Activated CD8-positive, alpha-beta T cell treated with anti-CD3 and anti-CD28 coated beads, Interleukin-2, amount 10 ng/mL, durations not matched to agents 7 days and 5 days (primary cell): ENCODE data around the gene NUP214. TPM values are rescaled to one million over a fixed set of nuclear protein-coding genes. Genes with fewer than 3 reads are reported as not detected.
"Not testable (repeated sequence)": the region's sequence is repeated elsewhere in the genome, so short reads cannot be mapped to it uniquely, and the experiment has no call there.

Experiments used
- ATAC-seq: fragments of 150-1000 bp; cut with Tn5 transposase; one replicate; pipeline ENCODE4 v1.10.0; 2021; ENCODE audit warnings: moderate library complexity
- CTCF ChIA-PET: fragments of 350-600 bp; sonication (Branson Sonifier 250); formaldehyde crosslinking; loops from one replicate; lab custom pipeline; 2021; ENCODE audit warnings: antibody characterized with exemption; lab: Charles Lee
- POLR2A ChIA-PET: fragments of 350-600 bp; sonication (Branson Sonifier 250); formaldehyde crosslinking; loops from one replicate; lab custom pipeline; 2021; ENCODE audit warnings: antibody characterized with exemption; lab: Charles Lee
- DNase-seq: peaks from one replicate; pipeline ENCODE4 v3.0.0-alpha.2; 2020
- H3K27ac Mint-ChIP-seq: one replicate; pipeline ENCODE4 v1.8.0; 2021; ENCODE audit warnings: mild to moderate bottlenecking, mixed read lengths
- H3K27me3 Mint-ChIP-seq: one replicate; pipeline ENCODE4 v1.8.0; 2021; ENCODE audit warnings: low read depth, mixed read lengths
- H3K36me3 Mint-ChIP-seq: one replicate; pipeline ENCODE4 v1.8.0; 2021; ENCODE audit warnings: low read depth, mixed read lengths
- H3K4me1 Mint-ChIP-seq: one replicate; pipeline ENCODE4 v1.8.0; 2021; ENCODE audit warnings: low read depth, mixed read lengths
- H3K4me3 Mint-ChIP-seq: one replicate; pipeline ENCODE4 v1.8.0; 2021; ENCODE audit warnings: mild to moderate bottlenecking, mixed read lengths
- H3K9me3 Mint-ChIP-seq: one replicate; pipeline ENCODE4 v1.8.0; 2022; ENCODE audit warnings: mixed read lengths; ENCODE audit not compliant: insufficient read depth
- total RNA-seq, 2 experiments: library from RNA; stranded (reverse); gene quantifications; one replicate each; pipeline ENCODE4 v1.2.3, GENCODE V29; 2021

The NUP214 gene
- total RNA-seq, 2 experiments from 2014 or later = 61.3 to 63.5 TPM

DNA sequence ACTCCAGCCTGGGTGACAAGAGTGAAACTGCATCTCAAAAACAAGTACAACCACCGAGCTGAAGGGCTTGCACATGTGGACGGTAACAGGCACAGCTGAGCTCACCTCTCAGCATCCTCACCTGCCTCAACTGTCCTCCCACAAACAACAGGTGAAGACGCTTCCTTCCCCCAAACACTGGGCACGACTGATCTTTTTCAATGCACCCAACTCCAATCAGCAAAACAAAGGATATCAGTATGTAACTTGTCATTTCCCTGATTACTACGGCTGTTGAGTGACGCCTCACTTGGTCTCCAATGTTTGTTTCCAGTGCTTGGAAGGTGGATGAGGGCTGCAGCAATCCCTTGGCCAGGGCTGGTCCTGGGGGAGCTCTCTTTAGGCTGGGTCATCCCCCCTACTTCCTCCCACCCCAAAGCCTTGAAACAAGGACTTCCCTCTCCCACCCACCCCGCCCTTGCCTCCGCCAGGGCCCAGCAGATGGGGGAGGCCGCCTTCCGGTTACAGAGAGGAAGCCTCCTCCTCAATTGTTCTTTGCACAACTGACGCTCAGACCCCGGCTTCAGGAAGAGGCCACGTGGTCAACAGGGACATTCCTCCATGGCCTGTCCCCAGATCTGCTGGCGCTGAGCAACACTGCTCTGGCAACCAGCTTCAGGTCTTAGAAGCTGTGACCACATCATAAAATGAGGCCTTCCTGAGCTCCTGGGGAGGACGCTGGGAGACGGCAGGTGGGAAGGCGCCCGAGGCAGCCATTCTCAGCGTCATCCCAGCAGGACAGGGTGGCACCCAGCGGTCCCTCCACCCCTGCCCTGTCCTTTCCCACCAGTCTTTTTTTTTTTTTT lies 145.0 kb downstream of the NUP214 start:
- Mint-ChIP-seq H3K9me3 (no peaks in the 10 kb centered on the region), H3K36me3 (peaks cover 80% of the 10 kb centered on the region), H3K4me3 (peak overlapping the region; percentile 99), H3K27me3 (no peaks in the 10 kb centered on the region), H3K27ac (peak overlapping the region; percentile 99), H3K4me1 (peaks cover 59% of the 10 kb centered on the region)
- ChIA-PET POLR2A (interaction anchor here (0.8 to 11.6 kb wide), 5 partner anchors 8 to 145 kb away, joined by 3 to 330 read pairs (median 9); partner anchors contain the start of gene NUP214), CTCF (interaction anchor here (0.8 to 11.6 kb wide), 6 partner anchors 16 to 93 kb away, joined by 4 to 163 read pairs (median 12); no protein-coding TSS in a partner anchor)
- ATAC-seq (peak; percentile 16), DNase-seq (peak; percentile 71)

GRCh38 chr9:131271016-131271273 lies 145.6 kb downstream of the NUP214 start:
- CTCF ChIA-PET = interaction anchor here (2.4 to 11.6 kb wide), 4 partner anchors 17 to 93 kb away, joined by 10 to 163 read pairs (median 18); no protein-coding TSS in a partner anchor
- POLR2A ChIA-PET = interaction anchor here (0.8 to 11.6 kb wide), 4 partner anchors 15 to 89 kb away, joined by 3 to 330 read pairs (median 6); no protein-coding TSS in a partner anchor
- not testable (repeated sequence) for DNase-seq, ATAC-seq, H3K27me3 Mint-ChIP-seq, H3K9me3 Mint-ChIP-seq
- Mint-ChIP-seq H3K4me3 (peak overlapping the region; percentile 99), H3K27ac (peak overlapping the region; percentile 99), H3K4me1 (peaks cover 54% of the 10 kb centered on the region), H3K36me3 (peaks cover 85% of the 10 kb centered on the region)

DNA sequence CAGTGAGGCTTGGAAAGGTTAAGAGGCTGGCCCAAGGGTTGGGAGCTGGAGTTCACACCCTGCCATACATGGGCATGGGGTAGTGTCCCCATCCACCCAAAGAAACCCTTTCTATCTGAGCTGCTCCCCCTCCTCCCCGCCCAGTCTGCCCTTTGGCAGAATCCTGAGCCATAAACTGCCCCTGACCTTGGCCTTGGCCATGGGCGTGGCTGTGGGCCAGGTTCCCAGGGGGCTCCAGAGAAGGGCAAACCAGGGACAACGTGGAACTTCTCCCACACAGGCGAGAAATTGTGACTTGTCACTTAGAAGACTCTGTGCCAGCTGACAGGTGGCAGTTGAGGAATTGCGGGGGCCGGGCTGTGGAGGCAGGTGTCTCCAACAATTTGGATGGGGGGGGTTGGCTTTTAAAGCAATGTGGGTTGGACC lies 146.1 kb downstream of the NUP214 start:
- Mint-ChIP-seq H3K27me3 (no peaks in the 10 kb centered on the region), H3K36me3 (peaks cover 84% of the 10 kb centered on the region), H3K27ac (peak overlapping the region; percentile 99), H3K9me3 (no peaks in the 10 kb centered on the region), H3K4me1 (peaks cover 48% of the 10 kb centered on the region), H3K4me3 (peak overlapping the region; percentile 99)
- DNase-seq (no peak), ATAC-seq (no peak)
- CTCF ChIA-PET = interaction anchor here (2.4 to 11.6 kb wide), 4 partner anchors 17 to 94 kb away, joined by 10 to 163 read pairs (median 18); no protein-coding TSS in a partner anchor
- POLR2A ChIA-PET = interaction anchor here (0.9 to 11.6 kb wide), 4 partner anchors 15 to 65 kb away, joined by 3 to 330 read pairs (median 6); no protein-coding TSS in a partner anchor

DNA sequence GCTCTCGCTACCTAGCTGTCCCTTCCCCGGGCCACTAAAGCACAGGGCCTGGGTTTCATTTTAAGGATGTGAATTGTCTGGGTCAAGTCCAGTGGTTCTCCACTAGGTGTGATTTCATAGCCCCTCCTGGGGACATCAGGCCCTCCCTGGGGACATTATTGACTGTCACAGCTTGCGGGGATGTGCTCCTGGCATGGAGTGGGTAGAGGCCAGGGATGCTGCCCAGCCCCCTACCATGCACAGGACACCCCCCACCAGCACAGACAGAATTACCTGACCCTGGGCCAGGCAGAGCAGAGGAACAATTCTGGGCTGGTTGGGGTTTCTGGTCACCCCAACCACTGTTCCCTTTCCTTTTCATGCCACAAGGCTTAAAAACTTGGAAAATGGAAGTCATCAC lies 146.8 kb downstream of the NUP214 start:
- CTCF ChIA-PET = interaction anchor here (1.3 to 11.6 kb wide), 4 partner anchors 18 to 95 kb away, joined by 3 to 163 read pairs (median 18); no protein-coding TSS in a partner anchor
- DNase-seq = no peak
- Mint-ChIP-seq H3K4me1 (peaks cover 41% of the 10 kb centered on the region), H3K27ac (peak overlapping the region; percentile 99), H3K9me3 (no peaks in the 10 kb centered on the region), H3K36me3 (peaks cover 77% of the 10 kb centered on the region), H3K27me3 (no peaks in the 10 kb centered on the region), H3K4me3 (peak overlapping the region; percentile 99)
- ATAC-seq = no peak
- POLR2A ChIA-PET = interaction anchor here (0.8 to 11.6 kb wide), 4 partner anchors 16 to 96 kb away, joined by 3 to 330 read pairs (median 4); no protein-coding TSS in a partner anchor

DNA sequence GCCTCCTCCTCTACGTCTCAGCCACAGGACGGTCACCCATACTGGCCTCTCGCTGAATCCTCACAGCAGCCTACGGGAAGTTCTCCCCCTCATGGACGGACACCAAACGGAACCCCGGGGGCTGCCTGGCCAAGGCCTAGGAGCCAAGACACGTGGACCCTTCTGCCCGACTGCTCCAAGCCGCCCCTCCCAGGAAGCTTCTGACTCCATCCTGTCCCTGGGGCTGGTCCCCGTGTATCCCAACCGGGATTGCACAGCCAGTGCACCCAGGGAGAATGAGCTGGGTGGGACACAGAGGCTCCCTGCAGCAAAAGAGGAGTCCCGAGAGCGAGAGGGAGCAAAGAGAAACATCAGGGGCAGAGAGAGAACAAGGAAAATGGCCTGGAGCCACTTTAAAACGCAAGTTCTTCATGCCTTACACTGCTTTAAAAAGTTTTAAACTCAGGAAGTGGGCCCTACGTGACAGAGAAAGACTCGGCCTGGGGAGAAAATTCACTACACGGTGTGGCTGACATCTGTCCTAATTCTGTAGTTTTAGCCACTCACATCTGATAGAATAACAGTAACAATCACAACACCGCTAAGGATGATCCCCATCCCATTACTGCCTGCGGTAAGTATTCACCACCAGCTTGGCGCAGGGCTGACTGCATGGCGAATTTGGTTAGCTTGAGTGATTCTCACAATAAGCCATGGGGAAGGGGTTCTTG lies 147.9 kb downstream of the NUP214 start:
- DNase-seq (peak; percentile 49), ATAC-seq (no peak)
- Mint-ChIP-seq H3K27me3 (no peaks in the 10 kb centered on the region), H3K4me1 (peaks cover 37% of the 10 kb centered on the region), H3K27ac (peak overlapping the region; percentile 99), H3K4me3 (peak overlapping the region; percentile 99), H3K9me3 (no peaks in the 10 kb centered on the region), H3K36me3 (peaks cover 75% of the 10 kb centered on the region)
- ChIA-PET POLR2A (interaction anchor here (0.6 to 11.6 kb wide), 5 partner anchors 10 to 97 kb away, joined by 3 to 330 read pairs (median 6); no protein-coding TSS in a partner anchor), CTCF (interaction anchor here (1.0 to 11.6 kb wide), 4 partner anchors 19 to 96 kb away, joined by 3 to 163 read pairs (median 13); no protein-coding TSS in a partner anchor)

DNA sequence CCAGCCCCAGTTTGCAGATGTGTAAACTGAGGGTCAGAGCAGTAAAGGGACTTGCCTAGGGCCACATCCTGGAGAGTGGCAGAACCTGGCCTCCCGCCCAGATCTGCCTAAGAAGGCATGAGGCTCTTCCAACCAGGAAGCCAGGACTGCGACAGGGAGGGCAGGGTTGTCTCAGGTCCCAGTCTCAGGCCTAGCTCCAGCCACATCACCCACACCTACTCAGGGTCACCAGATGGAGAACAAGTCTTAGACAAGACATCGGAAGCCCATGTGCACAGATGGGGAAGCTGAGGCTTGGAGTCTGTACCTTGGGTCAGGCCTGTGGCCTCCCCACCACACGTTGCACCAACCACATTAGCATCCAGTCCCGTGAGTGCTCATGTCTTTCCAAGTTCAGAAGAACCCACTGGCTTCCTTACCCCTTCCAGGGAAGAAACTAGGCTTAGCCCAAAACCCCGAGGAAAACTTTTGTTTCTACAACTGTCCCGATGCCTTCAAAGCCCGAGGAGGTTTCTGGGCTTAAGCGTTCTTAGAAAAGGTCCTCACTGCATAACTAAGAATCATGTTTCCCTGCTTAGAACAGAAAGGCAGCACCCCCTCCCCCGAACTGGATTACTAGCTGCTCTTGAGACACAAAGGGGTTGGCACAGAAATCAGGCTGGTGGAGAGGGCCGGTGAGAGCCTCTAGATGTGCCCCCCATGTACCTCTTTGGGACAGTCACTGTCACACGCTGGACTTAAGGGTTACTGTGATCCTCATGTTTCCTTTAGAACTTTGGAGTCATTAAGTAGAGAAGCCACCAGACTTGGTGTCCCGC lies 148.7 kb downstream of the NUP214 start:
- Mint-ChIP-seq H3K36me3 (peaks cover 70% of the 10 kb centered on the region), H3K27me3 (no peaks in the 10 kb centered on the region), H3K4me3 (peak overlapping the region; percentile 99), H3K9me3 (no peaks in the 10 kb centered on the region), H3K4me1 (peaks cover 42% of the 10 kb centered on the region), H3K27ac (peak overlapping the region; percentile 99)
- peak; percentile 51 for DNase-seq
- no peak for ATAC-seq
- CTCF ChIA-PET = interaction anchor here (0.9 to 11.6 kb wide), 7 partner anchors 8 to 128 kb away, joined by 3 to 163 read pairs (median 4); no protein-coding TSS in a partner anchor
- POLR2A ChIA-PET = interaction anchor here (0.6 to 11.6 kb wide), 5 partner anchors 8 to 37 kb away, joined by 3 to 330 read pairs (median 4); no protein-coding TSS in a partner anchor

- H3K9me3 Mint-ChIP-seq = no peaks in the 10 kb centered on the region
- H3K4me3 Mint-ChIP-seq = peak overlapping the region; percentile 99
- ChIA-PET POLR2A (interaction anchor here (0.6 to 11.6 kb wide), 6 partner anchors 8 to 121 kb away, joined by 3 to 330 read pairs (median 11); no protein-coding TSS in a partner anchor), CTCF (interaction anchor here (0.9 to 11.6 kb wide), 5 partner anchors 8 to 129 kb away, joined by 3 to 163 read pairs (median 4); no protein-coding TSS in a partner anchor)
- H3K27ac Mint-ChIP-seq = peak overlapping the region; percentile 99
- peaks cover 63% of the 10 kb centered on the region for H3K36me3 Mint-ChIP-seq
- H3K27me3 Mint-ChIP-seq = no peaks in the 10 kb centered on the region
- DNase-seq (peak; percentile 53), ATAC-seq (no peak)
- H3K4me1 Mint-ChIP-seq = peaks cover 43% of the 10 kb centered on the region
Observed at GRCh38 chr9:131274674-131275331, 149.4 kb downstream of the NUP214 start.

GRCh38 chr9:131275332-131276093 lies 150.1 kb downstream of the NUP214 start:
- Mint-ChIP-seq H3K4me1 (peaks cover 38% of the 10 kb centered on the region), H3K4me3 (peak overlapping the region; percentile 99), H3K27ac (peak overlapping the region; percentile 99), H3K36me3 (peaks cover 60% of the 10 kb centered on the region), H3K9me3 (no peaks in the 10 kb centered on the region), H3K27me3 (no peaks in the 10 kb centered on the region)
- DNase-seq (peak; percentile 48), ATAC-seq (no peak)
- CTCF ChIA-PET = interaction anchor here (0.9 to 11.6 kb wide), 5 partner anchors 8 to 130 kb away, joined by 3 to 163 read pairs (median 6); no protein-coding TSS in a partner anchor
- POLR2A ChIA-PET = interaction anchor here (0.6 to 11.6 kb wide), 5 partner anchors 8 to 121 kb away, joined by 3 to 330 read pairs (median 18); no protein-coding TSS in a partner anchor

GRCh38 chr9:131276094-131276888 lies 150.9 kb downstream of the NUP214 start, which contains the start of gene FAM78A:
FAM78A (minus strand) TSS chr9:131276510; CDS start chr9:131276179, 331 bp downstream.
- Mint-ChIP-seq H3K9me3 (no peaks in the 10 kb centered on the region), H3K27me3 (peaks cover 4% of the 10 kb centered on the region), H3K36me3 (peaks cover 52% of the 10 kb centered on the region), H3K4me3 (peak within 1 kb of the TSS; percentile 99), H3K4me1 (peaks cover 30% of the 10 kb centered on the region), H3K27ac (peak within 1 kb of the TSS; percentile 99)
- peak; percentile 63 for DNase-seq
- POLR2A ChIA-PET = interaction anchor here (0.5 to 11.6 kb wide), 4 partner anchors 9 to 205 kb away, joined by 4 to 330 read pairs (median 12); no protein-coding TSS in a partner anchor
- CTCF ChIA-PET = interaction anchor here (1.6 to 11.6 kb wide), 3 partner anchors 9 to 98 kb away, joined by 6 to 163 read pairs (median 19); no protein-coding TSS in a partner anchor
- no peak for ATAC-seq
